Prostate gland (tissue), 2 donors: ENCODE data around the gene MAPKAPK3.

ENCODE experiments used
- CTCF ChIP-seq, 4 experiments: fragments of 200-600 bp in 2 of 4; fragments of 450-650 bp in 2 of 4; sonication (generic) in 2 of 4; IDR thresholded peaks; 1 replicate in 3 of 4; 2 replicates in 1 of 4; pipeline ENCODE4 v1.5.1; 2016 to 2019; ENCODE audit warnings: antibody characterized with exemption in 4 of 4, mild to moderate bottlenecking in 2 of 4, moderate library complexity in 2 of 4
- POLR2A ChIP-seq: fragments of 450-650 bp; IDR thresholded peaks from one replicate; pipeline ENCODE4 v1.6.1; 2016; ENCODE audit warnings: antibody characterized with exemption, mild to moderate bottlenecking
- POLR2AphosphoS5 ChIP-seq: sonication (generic); formaldehyde crosslinking; IDR thresholded peaks from one replicate; pipeline ENCODE4 v1.6.1; 2017; ENCODE audit warnings: antibody characterized with exemption

- TF ChIP-seq CTCF (IDR thresholded peaks at IDR 0.05) (no peak), POLR2A (no peak), POLR2AphosphoS5 (no peak)
Measured at GRCh38 chr3:50588759-50589433, 28.1 kb upstream of the MAPKAPK3 start.
